ENCODE results near the gene PALLD.

- TF ChIP-seq SIN3A (IDR thresholded peaks at IDR 0.05; ENCODE audit: borderline replicate concordance, insufficient read depth, low read depth, low read length): no peak
- TF ChIP-seq, protein P1, sequence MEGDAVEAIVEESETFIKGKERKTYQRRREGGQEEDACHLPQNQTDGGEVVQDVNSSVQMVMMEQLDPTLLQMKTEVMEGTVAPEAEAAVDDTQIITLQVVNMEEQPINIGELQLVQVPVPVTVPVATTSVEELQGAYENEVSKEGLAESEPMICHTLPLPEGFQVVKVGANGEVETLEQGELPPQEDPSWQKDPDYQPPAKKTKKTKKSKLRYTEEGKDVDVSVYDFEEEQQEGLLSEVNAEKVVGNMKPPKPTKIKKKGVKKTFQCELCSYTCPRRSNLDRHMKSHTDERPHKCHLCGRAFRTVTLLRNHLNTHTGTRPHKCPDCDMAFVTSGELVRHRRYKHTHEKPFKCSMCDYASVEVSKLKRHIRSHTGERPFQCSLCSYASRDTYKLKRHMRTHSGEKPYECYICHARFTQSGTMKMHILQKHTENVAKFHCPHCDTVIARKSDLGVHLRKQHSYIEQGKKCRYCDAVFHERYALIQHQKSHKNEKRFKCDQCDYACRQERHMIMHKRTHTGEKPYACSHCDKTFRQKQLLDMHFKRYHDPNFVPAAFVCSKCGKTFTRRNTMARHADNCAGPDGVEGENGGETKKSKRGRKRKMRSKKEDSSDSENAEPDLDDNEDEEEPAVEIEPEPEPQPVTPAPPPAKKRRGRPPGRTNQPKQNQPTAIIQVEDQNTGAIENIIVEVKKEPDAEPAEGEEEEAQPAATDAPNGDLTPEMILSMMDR (IDR thresholded peaks at IDR 0.05): no peak
These were observed 304.1 kb downstream of the PALLD start for GRCh38 chr4:168800926-168801325.

All from Panc1 (cell line).